SU-DHL-6 (cell line): Measurements from ENCODE around the gene AP2A2.

ENCODE experiments used
- H2AFZ ChIP-seq: fragments of 200-600 bp; sonication (generic); 2 replicates; pipeline ENCODE4 v1.6.1; 2014; ENCODE audit warnings: low read depth, mild to moderate bottlenecking, moderate library complexity, mixed read lengths, antibody characterized with exemption, low read length; ENCODE audit not compliant: severe bottlenecking
- H3F3A ChIP-seq: fragments of 200-600 bp; shearing (Covaris generic); 2 replicates; pipeline ENCODE4 v1.6.0; 2016; ENCODE audit warnings: antibody characterized with exemption, mild to moderate bottlenecking; ENCODE audit not compliant: insufficient read depth
- H3K27ac ChIP-seq: fragments of 200-600 bp; sonication (generic); 2 replicates; pipeline ENCODE4 v1.5.1; 2016; ENCODE audit warnings: low read depth, mild to moderate bottlenecking, low read length, moderate library complexity, mixed read lengths
- H3K27me3 ChIP-seq: fragments of 200-600 bp; sonication (generic), shearing (Covaris generic); 2 replicates; pipeline ENCODE4 v1.6.0; 2014; ENCODE audit warnings: mild to moderate bottlenecking, low read length
- H3K36me3 ChIP-seq: fragments of 200-600 bp; sonication (generic); 2 replicates; pipeline ENCODE4 v1.6.1; 2014; ENCODE audit warnings: mild to moderate bottlenecking, low read length, mixed read lengths
- H3K4me2 ChIP-seq: fragments of 300-600, 200-600 bp; shearing (Covaris generic), sonication (generic); 2 replicates; pipeline ENCODE4 v1.6.0; 2014; ENCODE audit warnings: low read length, low read depth, mild to moderate bottlenecking; ENCODE audit not compliant: poor library complexity, severe bottlenecking
- H3K4me3 ChIP-seq: fragments of 200-600 bp; sonication (generic); 2 replicates; pipeline ENCODE4 v1.5.1; 2014; ENCODE audit warnings: antibody characterized with exemption, low read length, mild to moderate bottlenecking, mixed read lengths; ENCODE audit not compliant: insufficient read depth, poor library complexity, severe bottlenecking
- H3K79me2 ChIP-seq: fragments of 200-600 bp; sonication (generic); 2 replicates; pipeline ENCODE4 v1.6.1; 2014; ENCODE audit warnings: mild to moderate bottlenecking, low read length, moderate library complexity; ENCODE audit not compliant: insufficient read depth
- H3K9ac ChIP-seq: fragments of 200-600 bp; sonication (generic); 2 replicates; pipeline ENCODE4 v1.7.0; 2014; ENCODE audit warnings: mild to moderate bottlenecking, low read length
- H3K9me2 ChIP-seq: fragments of 200-600 bp; sonication (generic); replicated peaks from 2 replicates; pipeline ENCODE4 v1.6.1; 2014; ENCODE audit warnings: low read length; ENCODE audit not compliant: insufficient read depth
- H3K9me3 ChIP-seq: fragments of 200-600 bp; sonication (generic); 2 replicates; pipeline ENCODE4 v1.6.1; 2014; ENCODE audit warnings: low read length, mixed read lengths; ENCODE audit not compliant: insufficient read depth
- H4K20me1 ChIP-seq: fragments of 200-600 bp; sonication (generic); 2 replicates; pipeline ENCODE4 v1.6.1; 2014; ENCODE audit warnings: low read depth, mild to moderate bottlenecking, antibody characterized with exemption, low read length, moderate library complexity, mixed read lengths
- CTCF ChIP-seq: fragments of 200-600 bp; sonication (generic); IDR thresholded peaks from one replicate; pipeline ENCODE4 v1.5.1; 2017; ENCODE audit warnings: antibody characterized with exemption, mild to moderate bottlenecking, low read length, moderate library complexity; ENCODE audit not compliant: insufficient read depth, poor library complexity, severe bottlenecking
- EZH2phosphoT487 ChIP-seq: fragments of 200-600 bp; sonication (generic), shearing (Covaris generic); conservative IDR thresholded peaks from 2 replicates; pipeline ENCODE4 v1.6.1; 2018; ENCODE audit warnings: mild to moderate bottlenecking, antibody characterized with exemption, low read length, moderate library complexity, mixed read lengths

AP2A2 gene

DNA sequence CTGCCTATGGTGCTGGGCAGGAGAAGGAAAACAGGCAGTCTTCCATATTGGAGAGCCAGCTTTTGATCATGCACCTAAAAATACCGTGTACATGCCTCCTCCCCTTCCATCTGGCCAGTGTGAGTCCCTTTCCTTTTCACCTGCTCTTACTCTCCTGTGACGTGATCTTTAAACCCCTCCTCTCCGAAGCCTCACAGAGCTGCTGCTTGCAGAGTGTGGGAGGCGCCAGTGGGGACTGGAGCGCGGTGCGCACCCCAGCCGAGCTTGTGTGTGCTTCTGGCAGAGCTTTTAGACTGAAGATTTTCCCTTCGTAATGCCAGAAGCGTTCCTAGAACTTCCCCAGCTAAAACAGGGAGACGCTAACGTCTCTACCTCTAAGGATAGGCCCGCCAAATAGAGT, 81.1 kb downstream of the AP2A2 start:
- no peaks in the 10 kb centered on the region for H3K27me3 ChIP-seq
- TF ChIP-seq EZH2phosphoT487 (no peak), CTCF (no peak)
- H3F3A ChIP-seq = no peaks in the 10 kb centered on the region
- H3K9me3 ChIP-seq = no peaks in the 10 kb centered on the region
- no peaks in the 10 kb centered on the region for H4K20me1 ChIP-seq
- H3K4me3 ChIP-seq = no peak overlapping the region
- H3K79me2 ChIP-seq = no peaks in the 10 kb centered on the region
- no peaks in the 10 kb centered on the region for H3K9me2 ChIP-seq
- H3K36me3 ChIP-seq = peaks cover 3% of the 10 kb centered on the region; the same call in 1 of the 2 replicates
- H3K4me2 ChIP-seq = no peak overlapping the region
- no peak overlapping the region for H3K9ac ChIP-seq
- no peak overlapping the region for H3K27ac ChIP-seq
- no peak overlapping the region for H2AFZ ChIP-seq

- Histone ChIP-seq H2AFZ (no peak overlapping the region), H3F3A (no peaks in the 10 kb centered on the region), H3K36me3 (peaks cover 3% of the 10 kb centered on the region; the same call in 1 of the 2 replicates), H3K9ac (no peak overlapping the region), H4K20me1 (no peaks in the 10 kb centered on the region), H3K27me3 (no peaks in the 10 kb centered on the region), H3K9me3 (no peaks in the 10 kb centered on the region), H3K4me3 (no peak overlapping the region), H3K9me2 (no peaks in the 10 kb centered on the region), H3K27ac (no peak overlapping the region), H3K4me2 (no peak overlapping the region), H3K79me2 (no peaks in the 10 kb centered on the region)
- TF ChIP-seq EZH2phosphoT487 (no peak), CTCF (no peak)
Measured at GRCh38 chr11:1007279-1007678, 81.6 kb downstream of the AP2A2 start.

DNA sequence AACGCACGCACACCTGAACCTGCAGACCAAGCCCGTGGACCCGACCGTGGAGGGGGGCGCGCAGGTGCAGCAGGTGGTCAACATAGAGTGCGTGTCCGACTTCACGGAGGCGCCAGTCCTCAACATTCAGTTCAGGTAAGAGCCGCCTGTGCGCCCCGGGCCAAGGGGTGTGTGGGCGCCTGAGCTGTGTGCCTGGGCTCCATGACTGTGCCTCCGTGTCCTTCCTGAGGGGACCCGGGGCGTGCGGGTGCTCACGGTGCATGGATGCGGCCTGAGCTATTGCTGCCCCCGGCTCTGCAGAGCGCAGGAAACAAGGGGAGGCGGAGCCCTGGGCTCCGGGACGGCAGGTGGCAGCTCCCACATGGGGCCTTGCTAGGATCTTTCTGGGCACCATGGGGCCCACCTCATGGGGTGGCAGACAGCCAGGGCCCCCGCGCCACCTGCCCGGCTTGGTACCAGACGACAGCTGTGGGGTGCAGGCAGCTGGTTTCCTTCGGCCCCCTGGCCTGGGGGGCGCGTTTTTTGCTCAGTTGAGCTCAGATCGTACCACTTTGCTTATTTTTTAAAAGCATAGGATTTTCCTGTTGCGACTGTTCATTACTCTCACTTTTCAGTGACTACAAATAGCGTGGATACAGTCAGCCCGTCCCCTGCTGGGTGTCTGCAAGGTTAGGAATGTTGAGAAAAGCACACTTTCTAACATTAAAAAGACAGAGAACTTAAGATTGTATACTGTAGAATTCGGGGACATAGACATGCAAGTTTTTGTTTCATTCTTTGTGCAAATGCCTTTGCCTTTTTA, 82.5 kb downstream of the AP2A2 start:
- H3K9me2 ChIP-seq = no peaks in the 10 kb centered on the region

More for the DNA sequence above, 82.5 kb downstream of the AP2A2 start:
- H3K9ac ChIP-seq = no peak overlapping the region
- H3K9me3 ChIP-seq = no peaks in the 10 kb centered on the region
- no peak overlapping the region for H3K4me2 ChIP-seq
- H3F3A ChIP-seq = no peaks in the 10 kb centered on the region
- no peak overlapping the region for H3K27ac ChIP-seq
- H3K4me3 ChIP-seq = no peak overlapping the region
- TF ChIP-seq CTCF (no peak), EZH2phosphoT487 (no peak)
- H3K27me3 ChIP-seq = no peaks in the 10 kb centered on the region
- H3K79me2 ChIP-seq = no peaks in the 10 kb centered on the region
- no peaks in the 10 kb centered on the region for H4K20me1 ChIP-seq
- no peak overlapping the region for H2AFZ ChIP-seq
- peaks cover 3% of the 10 kb centered on the region; the same call in 1 of the 2 replicates for H3K36me3 ChIP-seq
